Activated naive CD8-positive, alpha-beta T cell treated with anti-CD3 and anti-CD28 coated beads, Interleukin-2, amount 50 U/mL, for 16 hours (primary cell): ENCODE data around the gene CENPF.
"Not testable (repeated sequence)": the region's sequence is repeated elsewhere in the genome, so short reads cannot be mapped to it uniquely, and the experiment has no call there.

Source experiments
- DNase-seq: peaks from one replicate; pipeline ENCODE4 v3.0.0-alpha.2; 2020; ENCODE audit warnings: low read depth, low spot score

Gene CENPF

DNA sequence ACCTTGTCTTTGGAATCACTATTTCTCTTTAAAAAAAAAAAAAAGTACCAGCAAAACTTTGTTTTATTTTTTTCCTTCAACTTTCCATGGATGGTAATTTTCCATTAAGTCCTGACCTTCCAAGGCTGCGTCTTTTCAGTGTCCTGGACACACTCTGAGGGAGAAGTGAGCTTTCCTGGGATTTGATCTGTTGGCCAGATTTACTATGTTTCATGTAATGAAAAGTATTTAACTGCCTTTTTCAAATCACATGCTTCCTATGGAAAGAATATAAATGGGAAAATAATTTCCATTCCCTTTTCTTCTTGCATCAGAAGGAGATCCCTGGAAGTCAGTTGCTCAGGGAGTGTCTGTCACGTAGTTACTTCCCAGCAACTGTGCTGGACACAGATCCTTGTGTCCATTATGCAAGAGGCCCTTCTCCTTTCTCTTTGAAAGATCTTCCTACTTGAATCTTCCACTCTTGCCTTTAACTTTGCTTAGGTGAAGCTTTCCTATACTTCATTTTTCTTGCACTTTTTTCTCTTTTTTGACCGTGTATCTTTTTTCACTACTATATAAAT is 59.3 kb downstream of the CENPF start:
- DNase-seq: no peak

DNA sequence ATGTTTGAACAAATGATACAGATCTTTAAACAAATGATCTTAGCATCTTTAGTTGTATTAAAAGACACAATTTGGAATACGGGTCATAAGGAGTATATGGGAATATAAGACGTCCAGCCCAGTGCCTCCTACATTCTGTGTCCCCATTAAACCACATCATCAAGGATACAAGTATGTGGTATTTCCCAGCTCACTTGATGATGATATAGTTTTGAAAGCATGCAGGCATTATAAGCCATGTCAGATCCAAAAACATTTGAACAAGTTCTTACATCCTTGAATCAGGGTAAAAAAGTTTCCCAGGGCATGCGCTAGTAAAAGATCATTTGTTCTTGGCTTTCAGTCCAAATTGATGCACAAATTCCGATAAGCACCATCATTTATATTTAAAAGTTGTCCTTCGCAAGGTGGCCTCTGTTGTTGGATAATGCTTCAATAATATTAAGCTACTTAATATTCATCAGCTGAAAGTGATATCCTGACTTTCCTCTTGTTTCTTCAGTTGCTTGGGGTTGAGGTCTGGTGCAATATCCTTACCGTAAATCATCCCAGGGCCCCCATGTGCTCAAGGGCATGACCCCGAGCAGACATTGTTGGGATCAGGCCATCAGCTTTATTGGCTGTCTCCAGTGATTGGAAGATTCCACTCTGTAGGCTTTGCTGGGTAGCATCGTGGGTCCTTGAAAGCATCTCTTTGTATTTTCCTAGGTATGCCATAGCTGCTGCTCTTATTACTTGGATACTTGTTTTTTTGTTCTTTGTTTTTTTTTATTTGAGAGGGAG is 61.8 kb downstream of the CENPF start:
- no peak for DNase-seq

DNA sequence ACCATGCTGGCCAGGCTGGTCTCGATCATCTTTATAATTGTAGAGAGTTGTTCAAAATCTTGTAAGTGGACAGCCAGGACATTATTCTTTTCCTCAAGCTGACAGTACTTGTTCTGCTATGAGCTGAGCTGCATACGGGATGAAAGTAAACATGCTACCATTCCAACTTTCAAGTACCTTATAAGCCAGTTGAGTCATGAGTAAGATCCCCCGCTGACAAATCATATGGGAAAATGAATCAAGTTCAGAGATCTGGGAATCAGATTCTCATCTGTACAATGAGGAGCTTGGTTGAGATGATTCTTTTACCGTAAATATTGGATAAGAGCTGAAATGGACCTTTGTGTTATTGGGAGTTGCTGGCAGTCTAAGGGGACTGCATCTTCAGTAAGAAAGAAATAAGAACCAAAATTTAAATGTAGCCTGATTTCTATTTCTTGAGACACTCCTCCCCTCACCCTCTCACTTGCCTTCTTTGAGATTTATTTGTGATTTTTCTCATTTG is 62.7 kb downstream of the CENPF start:
- no peak for DNase-seq

DNA sequence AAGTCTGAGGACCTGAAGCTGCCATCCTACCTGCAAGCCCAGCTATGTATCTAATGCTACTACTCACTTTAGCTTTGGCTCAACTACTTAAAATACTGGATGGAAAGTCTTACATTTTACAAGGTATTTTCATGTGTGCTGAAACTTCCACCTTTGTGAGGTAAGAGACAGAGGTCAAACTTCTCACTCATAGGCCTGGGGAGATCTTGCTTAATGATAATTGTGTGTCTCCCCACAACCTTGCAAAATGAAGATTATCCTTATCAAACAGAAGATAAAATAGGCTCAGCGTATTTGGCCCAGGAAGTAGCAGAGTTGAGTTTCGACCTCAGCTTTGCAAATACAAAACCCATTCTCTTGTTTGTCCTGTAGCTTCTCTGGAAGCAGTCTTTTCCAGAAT is 63.7 kb downstream of the CENPF start:
- DNase-seq: no peak

DNA sequence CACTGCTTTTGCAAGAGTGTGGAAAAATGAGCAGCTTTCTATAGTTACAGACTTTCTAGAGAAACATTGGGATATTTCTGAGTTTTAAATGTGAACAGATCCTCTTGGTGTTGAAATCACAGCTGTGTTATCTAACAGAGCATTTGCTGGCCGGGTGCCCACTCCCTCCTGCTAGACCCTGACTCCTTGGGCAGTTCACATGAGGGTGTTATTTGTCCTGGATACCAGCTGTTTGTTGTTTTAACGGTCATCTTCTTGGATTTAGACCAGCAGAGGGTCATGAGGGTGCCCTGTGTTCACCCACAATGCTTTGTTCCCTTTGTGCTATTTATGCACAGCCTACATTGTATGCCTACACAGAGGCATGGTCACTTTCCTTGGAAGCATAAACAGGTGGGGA is 67.1 kb downstream of the CENPF start:
- DNase-seq: no peak

DNA sequence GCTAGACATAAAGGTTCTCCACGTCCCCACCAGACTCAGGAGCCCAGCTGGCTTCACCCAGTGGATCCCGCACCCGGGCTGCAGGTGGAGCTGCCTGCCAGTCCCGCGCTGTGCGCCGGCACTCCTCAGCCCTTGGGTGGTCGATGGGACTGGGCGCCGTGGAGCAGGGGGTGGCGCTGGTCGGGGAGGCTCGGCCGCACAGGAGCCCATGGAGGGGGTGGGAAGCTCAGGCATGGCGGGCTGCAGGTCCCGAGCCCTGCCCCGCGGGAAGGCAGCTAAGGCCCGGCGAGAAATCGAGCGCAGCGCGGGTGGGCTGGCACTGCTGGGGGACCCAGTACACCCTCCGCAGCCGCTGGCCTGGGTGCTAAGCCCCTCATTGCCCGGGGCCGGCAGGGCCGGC is 70.0 kb downstream of the CENPF start:
- not testable (repeated sequence) for DNase-seq

DNA sequence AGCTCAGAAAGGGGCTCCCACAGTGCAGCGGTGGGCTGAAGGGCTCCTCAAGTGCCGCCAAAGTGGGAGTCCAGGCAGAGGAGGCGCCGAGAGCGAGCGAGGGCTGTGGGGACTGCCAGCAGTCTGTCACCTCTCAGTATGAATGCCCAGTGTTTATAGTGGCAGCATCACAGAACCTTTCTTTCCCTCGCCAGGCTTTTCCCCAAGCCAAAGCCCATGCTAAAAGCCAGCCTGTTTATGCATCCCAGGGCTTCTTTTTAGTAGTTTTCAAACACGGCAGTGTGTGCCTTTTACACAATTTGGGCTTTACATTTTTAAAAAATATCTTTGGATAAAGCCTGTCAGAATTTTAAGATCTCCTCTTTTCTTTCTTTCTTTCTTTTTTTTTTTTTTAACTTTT is 70.6 kb downstream of the CENPF start:
- no peak for DNase-seq

DNA sequence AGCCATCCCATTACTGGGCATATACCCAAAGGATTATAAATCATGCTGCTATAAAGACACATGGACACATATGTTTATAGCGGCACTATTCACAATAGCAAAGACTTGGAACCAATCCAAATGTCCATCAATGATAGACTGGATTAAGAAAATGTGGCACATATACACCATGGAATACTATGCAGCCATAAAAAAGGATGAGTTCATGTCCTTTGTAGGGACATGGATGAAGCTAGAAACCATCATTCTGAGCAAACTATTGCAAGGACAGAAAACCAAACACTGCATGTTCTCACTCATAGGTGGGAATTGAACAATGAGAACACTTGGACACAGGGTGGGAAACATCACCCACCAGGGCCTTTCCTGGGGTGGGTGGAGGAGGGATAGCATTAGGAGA is 72.5 kb downstream of the CENPF start:
- not testable (repeated sequence) for DNase-seq

DNA sequence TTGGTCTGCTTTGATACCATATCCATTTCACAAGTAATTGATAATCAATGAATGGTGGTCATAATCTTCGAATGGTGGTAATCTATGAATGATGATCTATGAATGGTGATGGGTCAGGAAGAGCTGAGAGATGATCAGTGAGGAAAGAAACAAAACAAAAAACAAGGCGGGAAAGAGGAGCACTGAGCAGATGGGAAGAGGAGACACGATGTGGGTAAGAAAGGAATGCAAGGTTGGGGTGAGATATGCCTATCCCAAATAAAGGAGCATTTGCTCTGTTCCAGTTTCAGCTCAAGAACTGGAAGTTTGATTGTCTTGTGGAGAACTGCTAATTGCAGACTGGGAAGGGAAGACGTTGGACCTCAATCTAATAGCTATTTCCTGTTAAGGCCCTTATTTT is 73.8 kb downstream of the CENPF start:
- DNase-seq: no peak

DNA sequence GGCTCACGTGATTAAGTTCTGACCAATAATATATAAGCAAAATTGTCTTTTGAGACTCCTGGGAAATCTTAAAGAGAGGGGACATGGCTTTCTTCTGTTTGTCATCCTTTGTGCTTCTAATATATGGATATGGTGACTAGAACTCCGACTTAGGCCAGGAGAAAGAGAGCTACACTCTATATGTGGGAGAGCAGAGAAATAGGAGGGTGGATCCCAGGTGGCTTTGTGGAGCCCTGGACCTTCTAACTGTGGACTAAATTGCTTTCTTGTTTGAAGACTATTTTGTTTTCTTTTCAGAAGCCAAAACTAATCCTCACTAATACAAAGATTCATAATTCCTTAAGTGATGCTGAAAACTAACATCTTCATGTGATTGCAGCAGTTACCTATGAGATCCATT is 75.0 kb downstream of the CENPF start:
- no peak for DNase-seq

DNA sequence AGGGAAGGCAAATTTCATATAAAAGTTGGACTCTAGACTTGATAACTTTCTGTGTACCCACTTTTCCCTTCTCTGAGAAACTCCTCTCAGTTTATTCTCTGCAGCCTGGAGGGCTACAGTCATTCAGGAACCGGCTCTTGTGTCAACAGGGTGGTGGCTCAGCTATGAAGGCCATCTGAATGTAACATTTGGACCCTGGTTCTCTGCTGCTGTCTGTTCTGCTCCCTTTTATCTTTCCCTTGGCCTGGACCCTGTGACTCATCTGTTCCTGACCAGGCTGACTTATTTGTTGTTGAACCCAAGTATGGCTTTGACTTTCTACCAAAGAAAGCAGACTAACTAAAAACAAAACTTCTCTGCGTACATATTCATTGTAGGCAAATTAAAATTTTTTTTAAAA is 75.4 kb downstream of the CENPF start:
- no peak for DNase-seq

DNA sequence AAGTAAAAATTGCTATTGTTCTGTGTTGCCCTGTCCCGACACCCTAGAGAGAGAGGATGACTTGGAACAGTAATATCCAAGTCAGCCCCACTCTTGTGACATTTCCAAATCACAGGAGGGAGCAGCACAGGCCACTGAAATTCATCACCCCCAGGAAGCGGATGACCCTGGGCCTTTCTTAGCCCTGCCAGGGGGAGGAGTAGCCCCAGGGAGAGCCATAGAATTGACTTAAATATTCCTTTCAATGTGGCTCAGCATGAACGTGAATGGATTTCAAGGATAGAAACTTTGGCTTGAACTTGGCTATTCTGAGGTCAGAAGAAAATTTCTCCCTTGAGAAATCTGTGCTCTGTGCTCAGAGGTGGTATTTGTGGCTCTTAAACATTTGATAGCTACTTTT is 80.6 kb downstream of the CENPF start:
- DNase-seq: no peak

DNA sequence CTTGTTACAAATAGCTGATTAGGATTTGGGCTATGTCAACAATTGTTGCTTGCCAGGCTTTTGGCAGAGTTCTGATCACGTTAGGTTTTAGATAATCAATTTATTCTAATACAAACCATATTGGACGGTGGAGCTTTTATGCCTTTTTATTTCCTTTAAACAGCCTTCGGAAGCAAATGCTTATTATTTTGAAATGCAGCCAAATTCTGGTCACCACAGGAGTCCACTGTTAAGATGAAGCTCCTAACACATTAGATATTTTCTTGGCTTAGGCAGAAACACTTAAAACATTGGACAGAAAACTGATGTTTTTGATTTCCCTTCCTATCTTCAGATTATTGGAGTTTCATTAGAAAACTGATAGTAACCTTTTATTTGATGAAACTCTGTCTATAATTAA is 82.9 kb downstream of the CENPF start:
- no peak for DNase-seq

DNA sequence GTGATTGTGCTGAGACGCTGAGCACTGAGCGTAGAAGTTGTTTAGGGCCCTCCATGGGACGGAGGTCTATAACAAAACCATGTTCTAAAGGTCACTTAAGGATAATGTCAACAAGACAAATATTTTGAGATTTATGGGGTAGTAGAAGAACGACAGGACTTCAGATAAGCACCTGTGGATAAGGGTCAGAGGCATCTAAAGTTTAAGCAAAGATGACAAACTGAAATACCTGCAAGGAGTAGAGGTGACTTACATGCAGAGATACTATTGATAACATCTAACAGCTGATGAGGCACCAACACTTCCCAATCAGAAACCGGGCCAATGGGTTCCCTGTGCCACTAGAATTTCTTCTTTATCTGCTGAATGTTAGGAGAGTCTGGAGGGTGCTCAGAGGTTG is 83.5 kb downstream of the CENPF start:
- DNase-seq: no peak

DNA sequence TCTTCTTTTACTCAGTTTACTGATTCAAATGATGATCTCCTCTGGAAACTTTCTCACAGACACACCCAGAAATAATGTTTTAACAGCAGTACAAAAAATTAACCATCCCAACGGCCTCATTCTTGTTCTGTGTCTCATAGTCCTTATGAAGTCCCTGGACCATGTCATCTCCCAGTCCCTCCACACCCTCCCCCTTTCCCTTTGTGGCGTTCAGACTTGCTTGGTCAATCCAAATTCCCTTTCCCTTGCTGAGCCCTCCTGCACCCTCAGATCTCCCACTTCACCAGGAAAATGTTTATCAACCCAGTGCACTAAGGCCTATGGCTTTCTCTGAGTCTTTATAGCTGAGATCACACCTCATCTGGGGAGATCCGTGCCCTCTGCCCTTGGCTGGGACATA is 85.9 kb downstream of the CENPF start:
- no peak for DNase-seq

DNA sequence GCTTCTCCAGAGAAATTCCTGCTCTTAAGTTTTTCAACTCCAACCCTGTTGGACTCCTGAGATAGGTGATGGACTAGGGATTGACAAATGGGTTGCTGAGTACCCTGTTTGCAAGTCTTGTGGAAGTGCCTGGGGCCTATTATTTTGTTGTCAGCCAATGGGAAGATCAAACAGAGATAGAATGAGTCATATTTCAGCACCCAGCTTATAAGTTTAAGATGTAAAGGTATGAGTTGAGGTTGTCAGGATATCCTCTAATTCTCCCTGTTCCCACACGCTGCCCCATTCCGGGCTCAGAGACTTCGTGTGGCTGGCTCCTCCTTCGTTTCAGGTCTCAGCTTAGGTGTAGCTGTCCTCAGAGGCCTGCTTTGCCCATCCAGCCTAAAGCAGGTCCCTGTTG is 91.8 kb downstream of the CENPF start:
- DNase-seq: no peak

DNA sequence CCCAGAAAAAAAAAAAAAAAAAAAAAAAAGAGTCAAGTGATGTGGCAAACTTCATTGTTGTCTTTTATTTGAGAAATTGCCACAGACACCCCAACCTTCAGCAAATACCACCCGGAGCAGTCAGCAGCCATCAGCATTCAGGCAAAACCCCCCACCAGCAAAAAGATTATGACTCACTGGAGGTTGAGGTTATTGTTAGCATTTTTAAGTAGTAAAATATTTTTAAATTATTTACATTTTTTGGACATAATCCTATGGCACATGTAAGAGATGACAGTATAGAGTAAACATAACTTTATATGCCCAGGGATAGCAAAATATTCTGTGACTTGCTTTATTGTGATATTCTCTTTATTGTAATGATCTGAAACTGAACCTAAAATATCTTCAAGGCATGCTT is 95.6 kb downstream of the CENPF start:
- DNase-seq: no peak

DNA sequence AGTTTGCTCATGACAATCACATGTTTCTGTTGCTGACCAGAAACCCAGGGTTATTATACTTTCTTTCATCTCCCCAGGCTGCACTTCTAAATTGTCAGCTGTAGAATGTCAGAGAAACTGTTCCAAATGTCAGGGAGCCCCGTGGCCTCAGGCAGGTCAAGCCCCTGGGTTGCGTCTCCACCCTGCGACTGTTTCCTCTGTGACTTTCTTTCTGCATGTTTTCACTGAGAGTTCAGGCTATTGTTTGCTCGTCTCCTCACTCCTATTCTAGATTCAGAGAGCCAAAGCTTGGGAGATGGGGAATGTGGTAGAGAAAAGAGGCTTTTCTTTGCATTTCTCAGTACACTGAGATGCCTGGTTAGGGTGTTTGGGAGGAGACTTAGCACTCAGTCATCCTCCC is 97.4 kb downstream of the CENPF start:
- DNase-seq: no peak

DNA sequence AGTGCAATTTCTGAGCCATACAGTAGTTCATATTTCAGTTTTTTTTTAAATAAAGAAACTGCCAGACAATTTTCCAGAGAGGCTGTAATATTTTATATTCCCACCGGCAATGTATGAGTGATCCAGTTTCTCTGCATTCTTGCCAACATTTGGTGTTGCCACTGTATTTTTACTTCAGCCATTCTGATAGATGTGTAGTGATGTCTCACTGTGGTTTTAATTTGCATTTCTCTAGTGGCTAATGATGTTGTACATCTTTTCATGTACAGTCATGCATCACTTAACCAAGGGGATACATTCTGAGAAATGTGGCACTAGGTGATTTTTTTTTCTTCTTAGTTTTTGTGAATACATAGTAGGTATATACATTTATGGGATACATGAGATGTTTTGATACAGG is 99.6 kb downstream of the CENPF start:
- no peak for DNase-seq

DNA sequence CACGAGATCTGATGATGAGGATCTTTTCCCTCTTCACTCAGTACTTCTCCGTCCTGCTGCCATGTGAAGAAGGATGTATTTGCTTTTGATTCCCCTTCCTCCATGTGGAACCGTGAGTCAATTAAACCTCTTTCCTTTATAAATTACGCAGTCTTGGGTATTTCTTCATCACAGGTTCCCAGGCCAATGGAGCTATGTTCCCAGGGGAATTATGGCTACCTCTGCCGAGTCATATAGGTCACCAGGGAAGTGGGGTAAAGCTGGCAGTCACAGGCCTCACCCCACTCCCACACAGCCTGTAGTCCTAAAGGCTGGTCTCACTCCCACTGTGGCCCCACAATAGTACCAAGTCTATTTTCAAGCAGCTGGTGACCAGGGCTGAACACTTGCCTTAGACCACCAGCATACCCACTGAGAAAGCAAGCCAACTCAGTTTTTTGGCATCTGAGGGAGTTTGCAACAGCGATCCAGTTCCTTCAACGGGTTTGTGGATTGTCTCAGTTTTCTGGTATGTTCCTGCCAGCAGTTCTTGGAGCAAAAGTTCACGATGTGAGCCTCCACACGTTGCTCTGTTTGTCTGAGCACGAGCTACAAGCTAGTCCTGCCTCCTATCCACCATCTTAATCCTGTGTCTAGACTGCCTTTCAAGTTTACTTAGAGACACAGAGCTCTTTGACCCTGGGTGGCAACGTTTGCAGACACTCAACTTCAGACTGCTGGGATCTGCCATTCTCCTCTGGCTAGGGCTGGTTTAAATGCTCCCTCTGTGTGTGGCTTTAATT is 104.5 kb downstream of the CENPF start:
- no peak for DNase-seq

DNA sequence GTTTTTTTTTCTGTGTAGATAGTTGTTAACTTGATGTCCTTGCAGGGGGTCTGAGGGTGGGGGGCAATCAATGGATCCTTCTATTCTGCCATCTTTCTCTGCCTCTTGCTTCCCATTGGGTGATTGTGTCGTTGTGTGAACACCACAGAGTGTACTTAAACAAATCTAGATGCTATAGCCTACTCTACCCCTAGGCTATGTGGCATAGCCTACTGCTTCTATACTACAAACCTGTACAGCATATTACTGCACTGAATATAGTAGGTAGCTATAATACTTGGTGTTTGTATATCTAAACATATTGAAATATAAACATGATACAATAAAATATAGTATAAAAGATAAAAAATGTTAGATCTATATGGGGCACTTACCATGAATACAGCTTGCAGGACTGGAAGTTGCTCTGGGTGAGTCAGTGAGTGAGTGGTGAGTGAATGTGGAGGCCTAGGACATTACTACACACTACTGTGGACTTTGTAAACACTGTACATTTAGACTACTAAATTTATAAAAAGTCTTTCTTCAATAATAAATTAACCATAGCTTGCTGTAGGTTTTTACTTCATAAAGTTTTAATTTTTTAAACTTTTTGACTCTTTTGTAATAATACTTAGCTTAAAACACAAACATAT is 105.4 kb downstream of the CENPF start:
- no peak for DNase-seq

DNA sequence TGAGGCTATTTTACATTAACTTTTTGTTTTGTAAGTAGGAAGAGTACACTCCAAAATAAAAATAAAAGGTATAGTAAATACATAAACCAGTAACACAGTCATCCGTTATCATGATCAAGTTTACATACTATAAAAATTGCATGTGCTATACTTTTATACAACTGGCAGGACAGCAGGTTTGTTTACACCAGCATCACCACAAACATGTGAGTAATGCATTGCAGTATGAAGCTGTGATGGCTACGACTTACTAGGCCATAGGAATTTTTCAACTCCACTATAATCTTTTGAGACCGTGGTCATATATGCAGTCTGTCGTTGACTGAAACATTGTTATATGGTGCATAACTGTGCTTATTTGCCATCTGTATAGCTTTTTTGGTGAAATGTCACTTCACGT is 106.2 kb downstream of the CENPF start:
- DNase-seq: no peak
